Activated naive CD8-positive, alpha-beta T cell treated with anti-CD3 and anti-CD28 coated beads, Interleukin-2, amount 50 U/mL, for 16 hours (primary cell): ENCODE measurements around the gene NEGR1.

ENCODE experiments used
- DNase-seq: peaks from one replicate; pipeline ENCODE4 v3.0.0-alpha.2; 2020; ENCODE audit warnings: low read depth, low spot score

NEGR1 gene

GRCh38 chr1:71362691-71363090 lies 919.6 kb downstream of the NEGR1 start:
- no peak for DNase-seq

- DNase-seq: no peak
Measured at GRCh38 chr1:71362076-71362475, 920.3 kb downstream of the NEGR1 start.

- no peak for DNase-seq
Measured at GRCh38 chr1:71357708-71358107, 924.6 kb downstream of the NEGR1 start.

GRCh38 chr1:71351438-71351837 lies 930.9 kb downstream of the NEGR1 start:
- DNase-seq: no peak

- DNase-seq: no peak
Measured at GRCh38 chr1:71350805-71351204, 931.5 kb downstream of the NEGR1 start.

GRCh38 chr1:71350330-71350729 lies 932.0 kb downstream of the NEGR1 start:
- no peak for DNase-seq
